ENCODE results near the gene SFTPA2.
"Not testable (repeated sequence)": the region's sequence is repeated elsewhere in the genome, so short reads cannot be mapped to it uniquely, and the experiment has no call there.

SFTPA2 gene

GRCh38 chr10:79560160-79560709 is at the start of gene SFTPA2:
SFTPA2 (minus strand) TSS chr10:79560407; CDS start chr10:79559483, 924 bp downstream.
- DNase-seq = no peak

GRCh38 chr10:79608505-79609375 is 48.5 kb upstream of the SFTPA2 start:
- peak in 1 of 2 experiments; percentile 49 for DNase-seq

GRCh38 chr10:79605308-79605707 is 45.1 kb upstream of the SFTPA2 start:
- no peak for DNase-seq

- no peak for DNase-seq
These were observed 44.1 kb upstream of the SFTPA2 start for GRCh38 chr10:79604294-79604693.

- DNase-seq = peak in 1 of 2 experiments; percentile 72
These were observed 42.7 kb upstream of the SFTPA2 start for GRCh38 chr10:79602953-79603352.

- peak in 1 of 2 experiments; percentile 0 for DNase-seq
These were observed 41.7 kb upstream of the SFTPA2 start for GRCh38 chr10:79601939-79602338.

- DNase-seq = not testable (repeated sequence)
These were observed 39.4 kb upstream of the SFTPA2 start for GRCh38 chr10:79599644-79600043.

- DNase-seq = no peak
These were observed 35.3 kb upstream of the SFTPA2 start for GRCh38 chr10:79595510-79595909.

- not testable (repeated sequence) for DNase-seq
These were observed 34.4 kb upstream of the SFTPA2 start for GRCh38 chr10:79594565-79594964.

GRCh38 chr10:79593377-79593776 is 33.2 kb upstream of the SFTPA2 start:
- no peak for DNase-seq

GRCh38 chr10:79588800-79589199 is 28.6 kb upstream of the SFTPA2 start:
- no peak for DNase-seq

GRCh38 chr10:79586933-79587332 is 26.7 kb upstream of the SFTPA2 start:
- DNase-seq = no peak

- no peak for DNase-seq
These were observed 25.8 kb upstream of the SFTPA2 start for GRCh38 chr10:79585870-79586527.

GRCh38 chr10:79583488-79584024 is 23.3 kb upstream of the SFTPA2 start:
- DNase-seq = no peak

- DNase-seq = not testable (repeated sequence)
These were observed 22.7 kb upstream of the SFTPA2 start for GRCh38 chr10:79582954-79583353.

- peak; percentile 50 to 79 for DNase-seq
These were observed 21.9 kb upstream of the SFTPA2 start for GRCh38 chr10:79582096-79582495.

- no peak for DNase-seq
These were observed 20.8 kb upstream of the SFTPA2 start for GRCh38 chr10:79581044-79581443.

GRCh38 chr10:79579361-79579760 is 19.2 kb upstream of the SFTPA2 start:
- no peak for DNase-seq

- DNase-seq = not testable (repeated sequence)
These were observed 10.4 kb upstream of the SFTPA2 start for GRCh38 chr10:79570624-79571023.

GRCh38 chr10:79563426-79563825 is 3.2 kb upstream of the SFTPA2 start:
- DNase-seq = no peak

GRCh38 chr10:79562135-79562756 is 2.0 kb upstream of the SFTPA2 start:
- DNase-seq = peak; percentile 16 to 58

GRCh38 chr10:79561257-79561656 is 1.1 kb upstream of the SFTPA2 start:
- DNase-seq = no peak

GRCh38 chr10:79559726-79560125 is 481 bp downstream of the SFTPA2 start:
- no peak for DNase-seq

Measured in NCI-H524 (cell line).